Prostate gland (tissue), 2 donors: Measurements from ENCODE around the gene IGSF22. TPM values are rescaled to one million over a fixed set of nuclear protein-coding genes. Genes with fewer than 3 reads are reported as not detected.

Experiments used
- DNase-seq: peaks from one replicate; pipeline ENCODE4 v3.0.0-alpha.2; 2019; ENCODE audit warnings: low spot score
- H3K27ac ChIP-seq, 2 donors: fragments of 200-600 bp; sonication (generic); 2 replicates each; pipeline ENCODE4 v1.5.1; 2017 to 2019
- H3K27me3 ChIP-seq: fragments of 200-600 bp; sonication (generic); replicated peaks from 2 replicates; pipeline ENCODE4 v1.5.1; 2019; ENCODE audit not compliant: insufficient read depth
- H3K36me3 ChIP-seq, 2 donors: fragments of 200-600 bp; sonication (generic); 1 replicate in 1 of 2; 2 replicates in 1 of 2; pipeline versions ENCODE4 v1.5.1 to v1.8.1; 2017 to 2019
- H3K4me1 ChIP-seq: fragments of 200-600 bp; sonication (generic); replicated peaks from 2 replicates; pipeline ENCODE4 v1.5.1; 2019
- H3K4me3 ChIP-seq, 2 donors: fragments of 200-600 bp; sonication (generic); 2 replicates each; pipeline ENCODE4 v1.5.1; 2017 to 2019
- H3K9me3 ChIP-seq: fragments of 200-600 bp; sonication (generic); 2 replicates; pipeline ENCODE4 v1.5.1; 2017
- CTCF ChIP-seq, 4 experiments: fragments of 200-600 bp in 2 of 4; fragments of 450-650 bp in 2 of 4; sonication (generic) in 2 of 4; IDR thresholded peaks; 1 replicate in 3 of 4; 2 replicates in 1 of 4; pipeline ENCODE4 v1.5.1; 2016 to 2019; ENCODE audit warnings: antibody characterized with exemption in 4 of 4, mild to moderate bottlenecking in 2 of 4, moderate library complexity in 2 of 4
- POLR2A ChIP-seq: fragments of 450-650 bp; IDR thresholded peaks from one replicate; pipeline ENCODE4 v1.6.1; 2016; ENCODE audit warnings: antibody characterized with exemption, mild to moderate bottlenecking
- POLR2AphosphoS5 ChIP-seq: sonication (generic); formaldehyde crosslinking; IDR thresholded peaks from one replicate; pipeline ENCODE4 v1.6.1; 2017; ENCODE audit warnings: antibody characterized with exemption
- WGBS: methylation state at CpG from one replicate; pipeline ENCODE4 v1.1.5; 2018; 5-methylcytosine and 5-hydroxymethylcytosine counted together
- intact Hi-C: fragments of 100-400 bp; cut with DNase I; formaldehyde crosslinking; loops from one replicate; pipeline ENCODE4 v1.14.2; 2022
- total RNA-seq, 2 donors: library from RNA; depleted of rRNA; stranded (reverse); fragments of >200 nt; gene quantifications; one replicate each; pipeline ENCODE4 v1.1.0, GENCODE V29; 2016

The IGSF22 gene
- total RNA-seq, 2 donors from 2014 or later: 0.82 to 1.1 TPM

GRCh38 chr11:18703001-18703763 lies 22.8 kb downstream of the IGSF22 start:
- 100% methylated on average over 2 of the region's 2 CpGs for WGBS

DNA sequence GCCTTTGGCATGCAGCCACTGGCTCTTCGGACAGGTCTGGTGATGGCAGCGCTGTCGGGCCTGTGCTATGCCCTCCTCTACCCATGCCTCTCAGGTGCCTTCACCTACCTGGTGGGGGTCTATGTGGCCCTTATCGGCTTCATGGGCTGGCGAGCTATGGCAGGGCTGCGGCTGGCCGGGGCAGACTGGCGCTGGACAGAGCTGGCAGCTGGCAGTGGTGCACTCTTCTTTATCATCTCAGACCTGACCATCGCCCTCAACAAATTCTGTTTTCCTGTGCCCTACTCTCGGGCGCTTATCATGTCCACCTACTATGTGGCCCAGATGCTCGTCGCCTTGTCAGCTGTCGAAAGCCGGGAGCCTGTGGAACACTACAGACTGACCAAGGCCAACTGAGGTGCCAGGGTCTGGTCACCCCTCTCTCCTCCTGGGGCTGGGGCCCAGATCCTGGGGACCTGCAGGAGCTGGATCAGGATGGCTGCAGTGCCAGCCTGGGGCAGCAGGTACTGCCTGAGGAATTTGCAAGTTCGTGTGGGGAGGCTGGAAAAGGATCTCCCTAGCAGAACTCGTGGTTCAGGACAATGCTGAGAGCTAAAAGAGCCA lies 24.3 kb downstream of the IGSF22 start:
- H3K27me3 ChIP-seq: no peaks in the 10 kb centered on the region
- TF ChIP-seq POLR2AphosphoS5 (no peak), CTCF (IDR thresholded peaks at IDR 0.05) (no peak), POLR2A (no peak)
- WGBS: 95% methylated on average over 17 of the region's 17 CpGs
- H3K9me3 ChIP-seq: no peaks in the 10 kb centered on the region
- H3K4me3 ChIP-seq: no peak overlapping the region
- peaks cover 7% of the 10 kb centered on the region for H3K4me1 ChIP-seq
- H3K27ac ChIP-seq: no peak overlapping the region
- H3K36me3 ChIP-seq: no peaks in the 10 kb centered on the region
- DNase-seq: no peak
- intact Hi-C loops: loop anchor here (5.0 kb wide), 1 partner anchor 379 kb away; the partner anchor contains the start of genes GTF2H1 and HPS5

More at GRCh38 chr11:18703001-18703763, 22.8 kb downstream of the IGSF22 start:
- H3K9me3 ChIP-seq: no peaks in the 10 kb centered on the region
- TF ChIP-seq POLR2AphosphoS5 (no peak), CTCF (IDR thresholded peaks at IDR 0.05) (no peak), POLR2A (no peak)
- no peaks in the 10 kb centered on the region for H3K36me3 ChIP-seq
- no peak for DNase-seq
- intact Hi-C loops: loop anchor here (5.0 kb wide), 1 partner anchor 381 kb away; the partner anchor contains the start of genes GTF2H1 and HPS5
- no peak overlapping the region for H3K4me3 ChIP-seq
- no peaks in the 10 kb centered on the region for H3K27me3 ChIP-seq
- peaks cover 7% of the 10 kb centered on the region for H3K4me1 ChIP-seq
- H3K27ac ChIP-seq: no peak overlapping the region

DNA sequence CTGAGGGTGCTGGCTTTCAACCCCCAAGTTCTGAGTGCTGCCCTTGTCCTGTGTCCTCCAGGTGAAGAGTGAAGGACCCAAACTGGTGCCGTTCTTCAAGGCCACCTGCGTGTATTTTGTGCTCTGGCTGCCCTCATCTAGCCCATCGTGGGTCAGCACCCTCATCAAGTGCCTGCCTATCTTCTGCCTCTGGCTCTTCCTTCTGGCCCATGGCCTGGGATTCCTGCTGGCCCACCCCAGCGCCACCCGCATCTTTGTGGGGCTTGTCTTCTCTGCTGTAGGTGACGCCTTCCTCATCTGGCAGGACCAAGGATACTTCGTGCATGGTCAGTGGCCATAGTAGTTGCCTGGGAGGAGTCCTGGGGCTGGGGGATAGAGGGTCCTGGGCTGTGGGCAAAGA lies 25.1 kb downstream of the IGSF22 start:
- peaks cover 6% of the 10 kb centered on the region for H3K4me1 ChIP-seq
- WGBS: 97% methylated on average over 7 of the region's 7 CpGs
- H3K4me3 ChIP-seq: no peak overlapping the region
- H3K27ac ChIP-seq: no peak overlapping the region
- no peaks in the 10 kb centered on the region for H3K36me3 ChIP-seq
- intact Hi-C loops: loop anchor here (5.0 kb wide), 1 partner anchor 379 kb away; the partner anchor contains the start of genes GTF2H1 and HPS5
- DNase-seq: no peak
- no peaks in the 10 kb centered on the region for H3K9me3 ChIP-seq
- H3K27me3 ChIP-seq: no peaks in the 10 kb centered on the region
- TF ChIP-seq CTCF (IDR thresholded peaks at IDR 0.05): no peak
- TF ChIP-seq POLR2AphosphoS5: no peak
- no peak for TF ChIP-seq POLR2A

GRCh38 chr11:18700375-18700774 lies 25.6 kb downstream of the IGSF22 start:
- Histone ChIP-seq H3K4me1 (peaks cover 3% of the 10 kb centered on the region), H3K36me3 (no peaks in the 10 kb centered on the region), H3K9me3 (no peaks in the 10 kb centered on the region), H3K27ac (no peak overlapping the region), H3K27me3 (no peaks in the 10 kb centered on the region), H3K4me3 (no peak overlapping the region)
- DNase-seq: no peak
- no peak for TF ChIP-seq POLR2AphosphoS5
- no peak for TF ChIP-seq CTCF (IDR thresholded peaks at IDR 0.05)
- TF ChIP-seq POLR2A: no peak
- intact Hi-C loops: loop anchor here (5.0 kb wide), 1 partner anchor 378 kb away; the partner anchor contains the start of genes GTF2H1 and HPS5
- WGBS: 44% methylated on average over 1 of the region's 1 CpG
